IPS-NIHi11 (cell line): Measurements from ENCODE around the gene GPR27.

Source experiments
- DNase-seq: peaks from one replicate; pipeline ENCODE4 v3.0.0; 2012; ENCODE audit warnings: mixed read lengths, low spot score

Gene GPR27

DNA sequence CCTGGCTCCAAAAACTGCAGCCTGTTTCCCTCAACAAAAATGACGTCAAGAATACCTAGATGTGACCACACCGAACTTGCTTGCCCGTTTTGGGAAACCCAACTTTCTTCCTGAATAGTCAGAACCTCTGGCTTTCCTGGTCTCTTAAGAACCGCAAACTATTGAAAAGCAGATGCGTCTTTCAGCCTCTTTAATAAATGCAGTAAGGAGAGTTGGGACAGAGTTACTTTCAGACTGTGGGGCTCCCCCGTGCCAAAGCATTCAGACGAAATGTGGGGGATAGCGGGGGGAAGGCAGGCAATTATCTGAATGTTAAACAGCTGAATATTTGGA, 32.5 kb downstream of the GPR27 start:
- DNase-seq: no peak

- DNase-seq: no peak
Observed at GRCh38 chr3:71786551-71786950, 32.9 kb downstream of the GPR27 start.

- no peak for DNase-seq
Observed at GRCh38 chr3:71787851-71788405, 34.3 kb downstream of the GPR27 start.

- no peak for DNase-seq
Observed at GRCh38 chr3:71789922-71790321, 36.3 kb downstream of the GPR27 start.

DNA sequence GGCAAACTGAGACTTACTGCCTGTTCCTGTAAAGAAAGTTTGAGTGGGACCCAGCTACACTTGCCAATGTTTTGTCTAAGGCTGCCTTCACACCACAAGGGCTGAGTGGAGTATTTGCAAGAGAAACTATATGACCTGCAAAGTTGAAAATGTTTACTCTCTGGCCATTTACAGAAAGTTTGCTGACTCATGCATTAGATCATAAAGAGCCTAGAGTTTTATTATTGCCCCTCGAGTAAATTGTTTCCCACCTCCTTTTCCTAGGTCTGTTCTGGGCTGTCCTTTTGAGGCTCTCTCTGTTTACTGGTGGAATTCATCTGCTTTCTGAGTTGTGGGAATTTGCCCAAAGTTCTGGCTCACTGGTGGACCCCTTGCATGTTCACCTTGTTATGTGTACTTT, 38.0 kb downstream of the GPR27 start:
- no peak for DNase-seq

- no peak for DNase-seq
Observed at GRCh38 chr3:71796290-71796689, 42.6 kb downstream of the GPR27 start.

DNA sequence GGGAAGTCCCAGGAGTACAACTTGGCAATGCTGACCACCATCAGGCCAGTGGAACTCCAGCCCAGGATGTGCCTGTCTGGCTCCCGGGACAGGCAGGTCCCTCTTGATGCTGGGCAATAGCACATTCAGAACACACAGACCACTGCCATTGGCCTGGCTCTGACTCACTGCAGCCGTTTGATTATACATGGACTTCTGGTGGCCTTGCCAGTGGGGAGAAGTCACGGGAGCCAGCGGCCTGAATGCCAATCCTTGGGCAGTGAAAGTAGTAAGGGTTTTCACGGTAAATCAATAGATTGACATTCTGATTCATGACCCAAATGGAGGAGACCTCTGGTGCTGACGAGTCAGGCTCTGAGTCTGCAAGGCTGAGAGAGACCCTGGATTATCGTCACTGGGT, 43.8 kb downstream of the GPR27 start:
- DNase-seq: no peak

- no peak for DNase-seq
Observed at GRCh38 chr3:71800023-71800422, 46.4 kb downstream of the GPR27 start.

- DNase-seq: no peak
Observed at GRCh38 chr3:71801986-71802385, 48.3 kb downstream of the GPR27 start.

- peak; percentile 7 for DNase-seq
Observed at GRCh38 chr3:71803248-71803647, 49.6 kb downstream of the GPR27 start.

DNA sequence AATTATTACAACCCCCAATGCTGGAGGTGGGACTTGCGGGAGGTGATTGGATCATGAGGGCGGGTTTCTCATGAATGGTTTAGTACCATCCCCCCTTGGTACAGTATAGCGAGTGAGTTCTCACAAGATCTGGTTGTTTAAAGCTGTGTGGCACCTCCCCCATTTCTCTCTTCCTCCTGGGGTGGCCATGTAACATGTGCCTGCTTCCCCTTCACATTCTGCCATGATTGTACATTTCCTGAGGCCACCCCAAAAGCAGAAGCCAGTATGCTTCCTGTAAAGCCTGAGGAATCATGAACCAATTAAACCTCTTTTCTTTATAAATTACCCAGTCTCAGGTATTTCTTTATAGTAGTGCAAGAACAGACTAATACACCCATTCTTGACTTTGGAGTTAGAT, 51.5 kb downstream of the GPR27 start:
- DNase-seq: no peak

- no peak for DNase-seq
Observed at GRCh38 chr3:71805691-71806090, 52.0 kb downstream of the GPR27 start.
